ENCODE data around the gene FAM20C.

The FAM20C gene

GRCh38 chr7:211033-211714 lies 18.8 kb downstream of the FAM20C start:
- no peak for DNase-seq

GRCh38 chr7:211715-212058 lies 19.3 kb downstream of the FAM20C start:
- no peak for DNase-seq

- DNase-seq: no peak
Observed at GRCh38 chr7:212754-213153, 20.4 kb downstream of the FAM20C start.

- DNase-seq: no peak
Observed at GRCh38 chr7:213324-213993, 21.1 kb downstream of the FAM20C start.

- no peak for DNase-seq
Observed at GRCh38 chr7:214410-215212, 22.2 kb downstream of the FAM20C start.

DNA sequence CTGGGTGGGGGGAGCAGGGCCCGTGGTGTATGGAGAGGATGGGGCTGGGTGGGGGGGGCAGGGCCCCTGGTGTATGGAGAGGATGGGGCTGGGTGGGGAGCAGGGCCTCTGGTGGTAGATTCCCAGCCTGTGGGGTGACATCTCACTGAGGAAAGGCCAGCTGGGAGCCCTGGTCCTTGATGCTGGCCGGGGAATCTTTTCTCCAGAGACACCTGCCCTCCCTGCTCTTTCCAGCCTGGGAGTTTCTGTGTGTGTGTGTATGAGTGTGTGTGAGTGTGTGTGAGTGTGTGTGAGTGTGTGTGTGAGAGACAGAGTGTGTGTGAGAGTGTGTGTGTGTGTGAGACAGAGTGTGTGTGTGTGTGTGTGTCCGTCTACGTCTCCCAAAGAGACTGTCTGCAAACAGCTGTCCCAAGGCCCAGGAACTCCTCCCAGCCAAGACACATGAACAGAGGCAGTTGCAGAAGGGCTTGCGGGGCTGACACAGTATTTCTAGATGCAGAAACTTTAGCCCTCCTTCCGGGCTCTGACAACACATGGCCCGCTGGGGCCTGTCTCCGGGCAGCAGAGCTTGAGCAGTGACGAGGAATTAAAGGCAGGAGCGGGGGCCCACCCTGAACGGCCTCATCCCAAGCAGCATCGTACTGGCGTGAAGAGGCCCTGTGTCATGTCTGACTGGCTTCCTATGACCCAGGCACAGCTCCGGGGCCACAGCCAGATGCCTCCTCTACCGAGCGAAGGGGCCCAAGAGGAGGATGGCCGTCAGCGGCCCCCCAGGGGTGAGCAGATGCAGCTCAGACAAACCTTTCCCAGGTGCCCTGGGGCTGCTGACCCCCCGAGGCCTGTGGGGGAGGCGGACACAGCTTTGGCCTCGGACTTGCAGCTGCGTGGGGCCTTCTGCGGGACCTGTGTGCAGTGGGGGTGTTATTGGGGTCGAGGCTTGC lies 24.3 kb downstream of the FAM20C start:
- DNase-seq: no peak

- DNase-seq: no peak
Observed at GRCh38 chr7:217781-218180, 25.4 kb downstream of the FAM20C start.

GRCh38 chr7:218316-218715 lies 25.9 kb downstream of the FAM20C start:
- DNase-seq: no peak

DNA sequence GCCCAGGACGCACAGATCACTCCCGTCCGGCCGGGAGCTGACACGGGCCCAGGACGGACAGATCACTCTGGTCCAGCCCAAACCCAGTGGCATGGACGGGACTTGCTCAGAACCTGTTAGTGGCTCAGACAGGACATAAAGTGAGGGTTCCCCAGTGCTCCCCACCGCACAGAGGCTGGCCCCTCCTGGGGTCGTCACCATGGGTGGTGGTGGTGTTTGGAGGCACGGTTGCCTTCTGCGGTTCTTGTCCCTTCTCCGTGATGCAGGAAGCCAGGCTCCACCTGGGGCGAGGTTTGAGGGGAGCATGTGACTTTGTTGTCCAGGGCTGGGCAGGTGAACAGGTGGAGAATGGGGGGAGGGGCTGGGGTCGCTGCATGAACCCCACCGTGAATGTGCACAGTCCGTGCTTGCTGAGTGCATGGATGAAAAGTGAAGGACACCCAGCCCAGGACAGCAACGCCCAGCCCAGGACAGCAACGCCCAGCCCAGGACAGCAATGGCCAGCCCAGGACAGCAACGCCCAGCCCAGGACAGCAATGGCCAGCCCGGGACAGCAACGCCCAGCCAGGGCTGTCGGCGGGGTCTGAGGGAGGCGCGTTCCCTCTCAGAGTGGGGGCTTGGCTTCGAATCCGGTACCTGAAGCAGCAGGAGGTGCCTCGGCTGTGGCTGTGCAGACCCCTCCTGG lies 26.7 kb downstream of the FAM20C start:
- no peak for DNase-seq

DNA sequence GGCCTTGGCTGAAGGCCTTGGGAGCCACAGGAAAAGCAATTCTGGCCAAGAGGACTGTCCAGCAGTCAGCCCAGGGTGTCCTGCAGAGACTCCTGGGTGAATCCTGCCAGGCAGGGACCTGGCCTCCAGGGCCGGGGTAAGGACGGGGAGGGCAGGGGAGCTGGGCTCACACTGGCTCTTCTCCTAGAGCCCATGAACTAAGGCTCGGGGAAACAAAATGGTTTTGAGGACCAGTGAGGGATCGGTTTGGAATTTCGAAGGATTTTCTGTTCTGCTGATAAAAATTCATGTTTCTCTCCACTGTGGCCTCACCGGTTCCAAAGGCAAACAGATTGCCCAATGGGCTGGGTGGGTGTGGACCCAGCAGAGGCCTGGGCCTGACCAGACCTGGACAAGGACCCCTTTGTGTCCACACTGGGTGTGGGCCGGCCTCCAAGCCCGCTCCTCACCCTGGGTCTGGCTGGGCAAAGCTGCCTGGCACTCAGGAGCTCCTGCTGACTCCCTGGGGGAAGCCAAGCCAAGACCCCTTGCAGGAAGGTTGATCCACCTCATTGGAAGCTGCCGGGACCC lies 27.3 kb downstream of the FAM20C start:
- DNase-seq: no peak

DNA sequence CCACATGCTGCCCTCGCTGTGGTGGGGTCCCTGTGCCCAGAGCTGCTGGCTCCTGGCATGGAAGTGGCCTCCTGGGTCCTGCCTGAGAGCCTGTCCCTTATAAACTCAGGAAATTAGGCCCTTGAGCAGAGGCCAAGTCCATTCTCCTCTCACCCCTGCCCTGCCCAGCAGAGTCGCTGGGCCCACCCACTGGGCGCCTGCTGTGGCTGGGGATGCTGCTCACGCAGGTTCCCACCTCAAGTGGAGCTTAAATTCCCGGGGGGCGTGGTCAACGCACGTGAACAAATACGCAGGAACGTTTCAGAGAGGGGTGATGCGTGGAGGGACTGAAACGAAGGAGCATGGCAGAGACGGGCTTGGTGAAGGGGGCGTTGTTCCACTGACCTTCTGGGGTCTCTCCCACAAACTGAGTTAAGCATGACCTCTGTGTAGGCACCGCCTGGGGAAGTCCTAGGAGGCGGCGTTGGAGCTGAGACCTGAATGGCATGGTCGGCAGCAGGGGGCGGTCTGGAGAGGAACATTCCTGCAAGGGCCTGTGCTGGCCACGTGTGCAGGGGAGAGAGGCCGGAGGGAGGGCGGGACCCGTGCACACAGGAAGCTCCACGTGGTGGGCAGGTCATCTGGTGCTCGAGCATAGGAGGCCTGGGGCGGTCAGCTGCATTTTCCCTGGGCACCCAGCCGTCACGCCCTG lies 27.9 kb downstream of the FAM20C start:
- no peak for DNase-seq

- DNase-seq: no peak
Observed at GRCh38 chr7:221978-222715, 29.8 kb downstream of the FAM20C start.

GRCh38 chr7:222716-223041 lies 30.3 kb downstream of the FAM20C start:
- no peak for DNase-seq

- DNase-seq: no peak
Observed at GRCh38 chr7:223118-223800, 30.9 kb downstream of the FAM20C start.

DNA sequence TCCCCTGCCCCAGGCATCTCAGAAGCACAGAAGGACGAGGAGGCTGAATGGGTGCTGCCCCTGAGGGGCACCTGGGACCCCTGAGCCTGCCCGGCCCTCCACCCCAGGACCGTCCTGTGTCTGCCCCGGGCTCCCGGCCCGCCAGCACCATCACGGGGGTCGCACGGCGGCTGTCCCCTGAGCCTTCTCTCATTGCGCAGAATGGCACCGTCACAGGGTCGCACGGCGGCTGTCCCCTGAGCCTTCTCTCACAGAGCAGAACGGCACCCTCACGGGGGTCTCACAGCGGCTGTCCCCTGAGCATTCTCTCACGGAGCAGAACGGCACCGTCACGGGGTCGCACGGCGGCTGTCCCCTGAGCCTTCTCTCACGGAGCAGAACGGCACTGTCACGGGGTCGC lies 31.5 kb downstream of the FAM20C start:
- no peak for DNase-seq

GRCh38 chr7:226281-226895 lies 34.0 kb downstream of the FAM20C start:
- no peak for DNase-seq

DNA sequence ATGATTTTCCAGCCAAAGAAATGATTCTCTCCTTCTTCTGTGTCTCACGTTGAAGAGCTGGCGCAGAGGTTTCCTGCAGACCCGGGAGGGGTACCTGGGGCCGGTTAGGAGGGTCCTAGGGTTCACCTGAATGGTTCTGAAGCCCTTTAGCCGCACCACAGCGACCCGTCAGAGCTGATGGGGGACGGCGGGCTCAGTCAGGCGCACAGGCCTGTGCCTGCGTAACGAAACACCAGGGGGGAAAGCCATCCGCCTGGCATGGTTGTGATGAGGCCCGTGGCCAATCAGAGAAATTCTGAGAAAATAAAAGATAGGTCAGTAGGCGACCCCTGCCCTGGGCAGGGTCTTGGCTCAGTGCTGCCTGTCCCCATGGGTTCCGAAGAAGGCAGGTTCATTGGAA lies 35.6 kb downstream of the FAM20C start:
- no peak for DNase-seq

DNA sequence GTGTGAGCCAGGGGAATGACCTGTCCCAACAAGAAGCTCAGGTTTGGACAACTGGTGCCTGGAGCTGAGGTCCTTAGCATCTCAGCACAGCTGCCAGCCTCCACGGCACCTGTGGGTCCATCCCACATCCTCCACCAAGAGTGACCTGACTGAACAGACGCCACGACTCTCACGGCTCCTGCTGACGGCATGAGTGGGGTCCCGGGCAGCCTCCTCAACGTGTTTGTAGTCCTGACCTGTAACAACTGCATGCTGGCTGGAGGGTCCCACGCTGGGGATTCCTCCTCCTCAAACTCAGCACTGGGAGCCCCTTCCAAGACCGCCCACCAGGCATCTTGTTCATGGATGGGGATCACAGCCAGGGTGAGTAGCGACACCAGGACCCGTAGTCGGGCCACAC lies 36.2 kb downstream of the FAM20C start:
- DNase-seq: no peak

DNA sequence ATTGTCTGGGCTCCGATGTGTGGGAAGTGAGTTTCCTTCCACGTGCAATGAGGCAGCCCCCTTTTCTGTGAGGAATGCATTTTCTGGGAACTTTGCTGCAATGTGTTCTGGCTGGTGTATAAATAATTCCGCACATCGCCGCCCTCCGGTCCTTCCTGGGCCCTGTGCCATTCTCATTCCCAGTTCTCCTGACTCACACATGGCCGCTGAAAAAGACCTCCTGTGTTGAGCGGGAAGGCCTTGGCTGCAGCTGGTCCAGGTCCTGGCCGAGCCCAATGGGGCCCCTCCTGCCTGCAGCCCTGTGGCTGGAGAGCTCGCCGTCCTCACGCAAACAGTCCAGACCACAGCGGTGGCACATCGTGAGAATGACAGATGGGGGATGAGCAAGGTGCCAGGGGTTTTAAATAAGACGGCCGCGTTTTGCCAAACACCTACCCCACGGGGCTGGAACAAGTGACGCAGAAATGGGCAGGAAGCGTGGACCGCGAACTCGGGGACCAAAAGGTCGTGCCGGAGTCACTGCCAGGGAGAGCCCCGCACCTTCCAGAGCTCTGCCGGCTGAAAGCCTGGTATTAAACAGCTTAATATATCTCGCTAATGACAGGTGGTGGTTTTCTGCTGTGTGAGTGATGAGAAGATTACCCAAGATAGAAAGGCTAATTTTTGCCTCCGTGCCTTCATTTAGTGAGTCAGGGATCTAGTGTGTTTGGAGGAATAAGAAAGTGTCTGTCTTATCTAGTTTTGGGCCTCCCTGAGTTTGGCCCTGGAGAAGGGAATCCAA lies 37.0 kb downstream of the FAM20C start:
- no peak for DNase-seq
